HL-60/S4 (cell line): ENCODE results near the gene ALCAM.
"Not testable (repeated sequence)": the region's sequence is repeated elsewhere in the genome, so short reads cannot be mapped to it uniquely, and the experiment has no call there.

Source experiments
- in situ Hi-C: fragments of 300-500 bp; cut with MboI; formaldehyde crosslinking; loops from 2 replicates; pipeline ENCODE4 v1.14.3; 2022; ENCODE audit warnings: low sequenced_read_pairs

ALCAM gene

DNA sequence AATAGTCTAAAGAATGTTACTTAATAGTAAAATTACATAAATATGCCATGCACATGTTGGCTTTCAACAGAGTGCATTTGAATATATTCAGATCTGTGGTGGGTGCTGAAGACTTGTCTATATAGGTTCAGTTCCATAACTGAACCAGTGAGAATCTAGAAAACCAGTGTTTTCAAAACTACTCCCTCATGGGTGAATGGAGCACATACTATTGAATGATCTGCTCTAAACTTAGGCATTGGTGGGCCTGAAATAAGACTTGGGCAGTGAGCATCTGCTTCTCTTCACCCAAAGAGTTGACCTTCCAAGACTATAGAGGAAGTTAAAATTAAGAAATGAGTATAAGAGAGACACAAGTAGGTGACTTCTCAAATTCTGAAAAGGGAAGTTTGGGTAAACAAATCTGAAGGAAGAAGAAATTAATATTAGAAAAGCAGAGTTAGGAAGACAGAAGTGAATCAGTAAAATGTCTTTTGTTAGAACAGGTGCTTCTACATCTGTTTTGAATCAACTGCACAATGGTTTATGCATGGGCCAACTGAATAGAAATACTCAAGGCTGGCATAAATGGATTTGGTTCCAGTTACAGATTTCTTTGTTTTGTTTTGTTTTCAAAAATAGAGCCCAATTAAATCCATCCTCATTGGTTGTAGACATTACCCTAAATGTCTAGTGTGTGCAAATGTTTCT is 19.3 kb downstream of the ALCAM start:
- in situ Hi-C loops, result no loop called here

DNA sequence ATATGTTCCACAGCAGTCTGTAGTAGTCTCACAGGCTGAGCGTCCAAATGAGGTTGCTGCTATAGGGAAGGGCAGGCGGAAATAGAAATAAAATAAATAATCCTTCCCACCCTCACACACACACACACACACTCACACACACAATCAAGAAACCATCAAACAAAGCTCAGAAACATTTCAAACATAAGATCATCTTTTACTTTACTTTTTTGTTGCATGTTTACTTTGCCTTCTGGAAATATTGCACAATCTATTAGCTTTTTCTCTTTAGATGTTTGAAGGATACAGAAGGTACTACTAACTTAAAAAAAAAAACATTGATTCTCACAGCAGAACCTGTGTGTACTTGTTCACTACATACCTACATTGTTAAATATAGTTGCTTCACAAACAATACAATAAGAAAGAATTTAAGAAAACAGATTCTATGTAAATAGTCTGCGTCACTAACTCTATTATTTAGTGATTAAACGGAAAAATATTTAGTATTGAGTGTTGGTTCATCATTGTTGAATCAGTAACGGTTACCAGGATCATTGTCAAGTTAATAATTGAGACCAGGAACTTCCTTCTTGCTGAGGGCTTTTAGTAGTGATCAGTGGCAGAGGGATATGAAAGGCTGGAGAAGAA is 20.5 kb downstream of the ALCAM start:
- in situ Hi-C loops, result no loop called here

DNA sequence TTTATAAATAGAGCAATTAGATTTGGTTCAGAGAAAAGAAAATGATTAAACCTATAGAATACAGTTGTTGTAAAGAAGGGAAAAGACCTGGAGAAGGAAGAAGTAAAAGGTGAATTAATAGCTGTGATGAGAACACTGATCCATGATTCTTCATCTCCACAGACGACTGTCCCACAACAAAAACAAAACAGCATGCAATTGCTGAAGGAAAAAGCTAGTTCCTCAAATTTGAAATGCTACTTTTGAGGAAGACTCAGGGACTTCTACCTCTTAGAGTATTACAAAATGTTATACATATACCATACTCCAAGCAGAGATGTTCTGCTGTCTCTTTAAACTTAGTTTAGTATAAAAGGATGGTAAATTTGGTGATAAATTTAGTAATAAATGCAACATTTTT is 21.5 kb downstream of the ALCAM start:
- in situ Hi-C loops, result no loop called here

DNA sequence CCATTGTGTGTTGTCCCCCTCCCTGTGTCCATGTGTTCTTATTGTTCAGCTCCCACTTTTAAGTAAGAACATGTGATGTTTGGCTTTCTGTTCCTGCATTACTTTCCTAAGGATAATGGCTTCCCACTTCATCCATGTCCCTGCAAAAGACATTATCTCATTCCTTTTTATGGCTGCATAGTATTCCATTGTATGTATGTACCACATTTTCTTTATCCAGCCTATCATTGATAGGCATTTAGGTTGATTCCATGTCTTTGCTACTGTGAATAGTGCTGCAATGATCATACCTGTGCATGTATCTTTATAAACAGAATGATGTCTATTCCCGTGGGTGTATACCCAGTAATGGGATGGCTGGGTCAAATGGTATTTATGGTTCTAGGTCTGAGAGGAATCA is 23.1 kb downstream of the ALCAM start:
- in situ Hi-C loops, result not testable (repeated sequence)

DNA sequence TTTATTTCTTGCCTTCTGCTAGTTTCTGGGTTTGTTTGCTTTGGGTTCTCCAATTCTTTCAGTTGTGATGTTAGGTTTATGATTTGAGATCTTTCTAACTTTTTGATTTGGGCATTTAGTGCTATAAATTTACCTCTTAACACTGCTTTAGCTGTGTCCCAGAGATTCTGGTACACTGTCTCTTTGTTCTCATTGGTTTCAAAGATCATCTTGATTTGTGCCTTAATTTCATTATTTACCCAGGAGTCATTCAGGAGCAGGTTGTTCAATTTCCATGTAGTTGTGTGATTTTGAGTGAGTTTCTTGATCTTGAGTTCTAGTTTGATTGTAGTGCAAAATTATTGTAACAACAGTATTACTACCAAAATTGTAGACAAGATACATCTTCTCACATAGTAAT is 25.9 kb downstream of the ALCAM start:
- in situ Hi-C loops, result not testable (repeated sequence)

DNA sequence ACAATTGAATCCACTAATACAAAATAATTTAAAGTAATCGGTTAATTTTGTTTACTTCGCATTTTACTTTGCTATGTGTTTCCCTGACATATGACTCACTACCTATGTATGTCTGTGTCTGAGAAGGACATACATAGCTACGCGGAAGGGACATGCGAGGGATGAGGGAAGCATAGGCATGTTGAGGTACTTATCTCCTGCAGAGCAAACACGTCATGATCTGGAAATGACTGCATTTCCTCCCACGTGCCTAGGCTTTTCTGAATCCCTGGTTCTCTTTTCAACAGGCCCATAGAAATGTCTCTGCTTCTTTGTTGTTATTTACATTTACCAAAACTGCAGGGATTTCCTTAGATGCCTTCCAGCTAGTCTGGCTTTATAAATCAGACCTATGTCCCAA is 27.5 kb downstream of the ALCAM start:
- in situ Hi-C loops, result no loop called here

DNA sequence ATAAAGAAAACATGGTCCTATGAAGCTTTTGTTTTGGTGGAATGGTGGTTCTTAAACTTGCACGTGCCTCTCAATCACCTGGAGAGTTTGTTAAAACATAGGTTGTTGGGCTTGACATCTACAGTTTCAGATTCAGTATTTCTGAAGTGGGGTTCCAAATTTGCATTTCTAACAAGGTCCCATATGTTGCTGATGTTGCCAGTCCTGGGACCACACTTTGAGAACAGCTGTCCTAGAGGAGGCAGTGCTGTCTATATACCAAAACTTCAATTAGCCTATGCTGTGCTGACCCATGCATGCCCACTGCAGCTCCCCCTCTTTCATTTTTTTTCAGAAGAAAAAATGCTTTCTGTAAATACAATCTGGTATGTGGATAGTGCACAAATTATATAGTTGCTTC is 31.3 kb downstream of the ALCAM start:
- in situ Hi-C loops, result no loop called here

DNA sequence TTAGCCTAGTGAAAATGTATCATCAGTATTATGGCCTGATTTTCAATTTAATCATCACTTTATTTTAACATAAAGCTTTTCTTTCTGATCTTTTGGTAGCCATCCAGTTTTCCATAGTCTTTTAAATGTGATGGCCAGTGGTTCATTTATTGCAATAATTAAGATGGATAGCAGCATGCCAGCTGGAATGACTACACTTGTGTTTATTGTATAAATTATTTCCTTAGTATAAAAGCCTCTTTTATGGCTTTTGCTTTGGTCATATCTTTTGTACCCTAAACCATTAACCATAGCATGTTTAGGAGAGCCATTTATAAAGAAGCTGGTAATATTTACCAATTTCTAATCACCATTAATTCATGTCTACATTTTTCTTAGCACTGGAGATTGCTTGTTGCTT is 31.7 kb downstream of the ALCAM start:
- in situ Hi-C loops, result no loop called here

DNA sequence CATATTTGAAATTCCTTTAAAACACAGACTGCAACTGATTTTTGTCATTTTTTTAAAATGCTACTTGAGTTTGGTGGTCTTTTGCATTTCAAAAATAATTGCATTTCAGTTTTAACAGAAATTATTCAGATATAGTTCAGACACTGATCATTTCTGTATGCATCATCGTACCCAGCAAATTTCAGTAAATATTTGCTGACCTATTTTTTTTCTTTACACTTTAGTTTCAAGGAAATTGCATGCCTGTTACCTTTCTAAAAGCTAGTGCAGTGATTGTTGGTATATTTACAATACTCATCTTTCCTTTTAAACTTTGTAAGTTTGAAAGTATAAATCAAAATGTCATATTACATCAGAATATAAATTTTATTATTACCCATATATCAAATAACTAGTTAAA is 32.4 kb downstream of the ALCAM start:
- in situ Hi-C loops, result no loop called here

DNA sequence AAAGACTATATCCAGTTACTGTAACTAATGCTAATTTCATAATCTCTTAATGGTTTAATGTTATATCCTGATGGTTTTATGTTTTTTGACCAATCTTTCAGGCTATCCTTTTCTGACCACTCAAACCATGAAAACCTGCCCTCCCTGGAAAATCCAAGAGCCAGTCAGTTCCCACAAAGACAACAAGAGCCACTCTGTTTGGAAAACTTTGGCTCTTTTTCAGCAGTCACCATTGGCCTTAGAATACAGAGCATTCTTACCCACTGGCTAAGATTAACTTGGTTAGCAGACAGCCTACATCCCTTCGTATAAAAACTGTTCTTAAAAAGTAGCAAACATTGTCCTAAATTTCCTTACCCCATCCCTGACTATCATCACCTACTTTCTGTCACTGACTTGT is 32.9 kb downstream of the ALCAM start:
- in situ Hi-C loops, result no loop called here

DNA sequence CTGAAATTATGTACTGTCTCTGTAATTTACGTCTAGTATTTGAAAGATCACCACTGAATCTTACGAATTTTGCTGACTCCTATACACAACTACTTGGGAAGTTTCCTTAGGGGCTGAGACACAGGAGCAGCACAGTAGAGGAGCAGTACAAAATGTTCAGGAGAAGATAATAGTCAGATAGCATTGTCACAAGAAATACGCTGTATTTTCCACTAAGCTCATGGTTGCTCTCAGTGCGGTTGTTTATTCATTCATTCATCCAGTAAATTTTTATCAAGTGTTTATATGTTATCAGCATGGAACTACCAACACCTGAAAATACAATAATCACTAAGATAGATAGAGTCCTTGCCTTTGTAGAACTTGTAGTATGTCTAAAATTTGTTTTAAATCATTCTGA is 34.5 kb downstream of the ALCAM start:
- in situ Hi-C loops, result no loop called here

DNA sequence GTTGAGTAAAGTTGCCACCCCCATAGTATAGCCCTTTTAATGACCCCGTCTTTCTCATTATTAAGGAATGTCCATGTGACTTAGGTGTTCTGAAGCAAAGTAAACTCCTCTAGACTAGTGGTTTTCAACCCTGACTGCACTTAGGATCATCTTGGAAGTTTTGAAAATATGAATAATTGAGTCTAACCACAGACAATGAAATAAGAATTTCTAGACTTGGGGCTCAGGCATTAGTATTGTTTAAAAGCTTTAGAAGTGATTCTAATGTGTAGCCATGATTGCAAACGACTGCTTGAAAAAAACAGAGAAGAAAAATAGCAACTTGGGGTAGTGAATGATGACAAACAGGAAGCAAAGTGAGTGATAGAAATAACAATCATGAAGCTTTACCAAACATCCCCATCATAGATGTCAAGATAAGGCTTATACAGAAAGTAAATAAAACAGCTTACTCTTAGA is 35.0 kb downstream of the ALCAM start:
- in situ Hi-C loops, result no loop called here

DNA sequence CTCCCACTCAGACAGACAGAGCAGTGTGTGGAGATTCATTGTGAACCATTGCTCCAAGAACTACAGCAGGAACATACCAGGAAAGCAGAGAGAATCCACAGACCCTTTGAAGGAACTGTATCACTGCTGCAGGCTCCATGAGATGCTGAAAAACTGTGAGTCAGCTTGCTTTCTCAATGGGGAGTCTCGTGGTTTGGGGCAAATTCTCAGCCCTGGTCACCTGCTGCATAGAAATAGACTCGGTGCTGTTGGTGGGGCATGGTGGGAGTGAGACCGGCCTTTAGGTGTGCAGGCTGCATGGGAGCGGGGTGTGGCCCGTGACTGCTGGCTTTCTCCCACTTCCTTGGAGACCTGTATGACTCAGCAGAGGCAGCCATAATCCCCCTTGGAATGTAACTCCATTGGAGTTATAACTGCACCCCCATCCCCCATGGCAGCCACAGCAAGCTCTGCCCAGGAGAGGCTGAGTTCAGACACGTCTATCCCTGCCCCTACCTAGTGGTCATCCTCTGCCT is 35.6 kb downstream of the ALCAM start:
- in situ Hi-C loops, result no loop called here

DNA sequence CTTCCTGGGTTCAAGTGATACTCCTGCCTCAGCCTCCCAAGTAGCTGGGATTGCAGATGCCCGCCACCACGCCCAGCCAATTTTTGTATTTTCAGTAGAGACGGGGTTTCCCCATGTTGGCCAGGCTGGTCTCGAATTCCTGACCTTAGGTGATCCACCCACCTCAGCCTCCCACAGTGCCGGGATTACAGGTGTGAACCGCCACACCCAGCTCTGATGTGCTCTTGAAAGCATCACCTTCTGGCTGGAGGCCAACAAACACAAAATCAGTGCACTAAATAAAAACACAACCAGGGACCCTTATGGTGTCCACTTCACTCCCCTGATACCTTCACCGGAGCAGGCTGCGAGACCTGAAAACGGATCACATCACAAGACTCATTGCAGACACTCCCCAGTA is 36.3 kb downstream of the ALCAM start:
- in situ Hi-C loops, result not testable (repeated sequence)

DNA sequence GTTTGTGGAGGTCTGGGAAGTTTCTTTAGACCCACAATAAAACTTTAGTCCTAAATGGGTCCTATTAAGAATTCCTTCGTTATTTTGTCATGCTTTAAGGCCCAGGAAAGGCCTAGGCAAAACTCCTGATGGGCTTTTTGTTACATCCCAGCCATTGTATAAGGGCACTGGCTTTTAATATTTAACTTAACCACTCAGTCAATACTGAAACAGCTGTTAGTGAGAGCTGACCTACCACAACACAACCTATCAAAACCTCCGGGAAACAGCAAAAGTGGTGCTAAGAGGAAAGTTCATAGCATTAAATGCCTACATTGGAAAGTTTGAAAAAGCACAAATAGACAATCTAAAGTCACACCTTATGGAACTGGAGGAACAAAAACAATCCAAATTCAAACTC is 39.6 kb downstream of the ALCAM start:
- in situ Hi-C loops, result no loop called here

DNA sequence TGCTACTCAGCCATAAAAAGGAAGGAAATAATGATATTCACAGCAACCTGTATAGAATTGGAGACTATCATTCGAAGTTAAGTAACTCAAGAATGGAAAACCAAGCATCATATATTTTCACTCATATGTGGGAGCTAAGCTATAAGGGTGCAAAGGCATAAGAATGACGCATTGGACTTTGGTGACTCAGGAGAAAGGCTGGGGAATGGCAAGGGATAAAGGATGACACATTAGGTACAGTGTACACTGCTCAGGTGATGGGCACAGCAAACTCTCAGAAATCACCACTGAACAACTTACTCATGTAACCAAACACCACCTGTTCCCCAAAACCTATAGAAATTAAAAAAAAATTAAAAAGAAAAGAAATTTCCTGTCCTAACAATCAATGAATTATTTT is 42.7 kb downstream of the ALCAM start:
- in situ Hi-C loops, result no loop called here

DNA sequence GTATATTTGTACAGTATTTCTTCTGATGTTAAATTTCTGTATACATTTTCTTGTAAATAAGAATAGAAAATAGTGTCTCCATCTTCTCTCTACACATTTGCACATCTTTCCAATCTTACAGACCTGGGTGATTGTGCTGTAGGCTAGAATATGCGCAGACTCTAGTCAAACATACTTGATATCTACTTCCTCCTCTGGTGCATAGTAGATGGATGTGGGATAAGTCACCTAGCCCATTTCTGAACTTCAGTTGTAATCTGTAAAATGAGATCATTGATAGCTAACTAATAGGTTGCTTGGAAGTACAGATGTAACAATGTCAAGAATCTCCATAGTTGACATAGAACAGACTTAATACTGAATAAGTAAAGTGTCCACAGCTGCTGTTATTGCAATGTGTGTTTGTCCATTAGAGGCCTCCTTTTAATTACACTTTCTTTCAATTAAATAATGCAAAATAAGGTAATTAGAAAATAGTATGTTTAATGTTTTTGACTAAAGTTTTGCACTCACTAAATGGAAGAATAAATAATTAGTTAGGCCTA is 46.7 kb downstream of the ALCAM start:
- in situ Hi-C loops, result no loop called here

DNA sequence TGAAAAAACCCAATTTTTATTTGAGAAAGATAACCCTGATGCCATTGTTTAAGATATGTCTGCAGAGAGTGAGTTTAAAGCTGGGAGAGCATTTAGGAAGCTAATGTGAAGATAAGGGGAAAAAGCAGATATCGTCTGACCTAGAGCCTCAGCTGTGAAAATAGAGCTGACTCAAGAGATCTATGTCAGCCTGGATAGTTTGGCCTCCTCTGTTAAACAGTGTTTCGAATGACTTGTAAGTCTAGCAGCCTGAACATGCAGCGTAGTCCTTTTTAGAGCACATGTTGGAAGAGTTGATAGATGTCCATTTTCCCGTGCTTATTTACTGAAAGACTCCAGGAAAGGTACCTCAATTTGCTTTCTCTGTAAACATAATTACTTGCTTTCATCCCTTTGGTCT is 48.1 kb downstream of the ALCAM start:
- in situ Hi-C loops, result no loop called here

DNA sequence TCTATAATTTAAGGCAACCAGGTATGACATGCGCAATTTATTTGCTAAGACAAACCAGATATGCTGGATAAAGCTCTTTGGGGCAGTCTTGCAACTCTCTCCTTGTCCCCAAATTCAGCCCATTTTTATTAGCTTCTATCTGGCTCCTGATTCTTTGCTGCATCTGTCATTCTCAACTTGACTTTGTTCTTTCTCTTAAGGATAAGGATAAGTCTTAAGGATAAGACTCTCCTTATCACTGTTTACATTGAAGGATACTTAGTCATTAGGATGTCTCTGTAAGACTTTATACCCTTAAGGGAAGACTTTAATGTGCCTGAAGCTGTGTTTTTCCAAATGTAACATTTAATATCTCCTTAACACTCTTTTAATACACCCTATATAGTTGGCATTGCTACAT is 49.2 kb downstream of the ALCAM start:
- in situ Hi-C loops, result no loop called here

DNA sequence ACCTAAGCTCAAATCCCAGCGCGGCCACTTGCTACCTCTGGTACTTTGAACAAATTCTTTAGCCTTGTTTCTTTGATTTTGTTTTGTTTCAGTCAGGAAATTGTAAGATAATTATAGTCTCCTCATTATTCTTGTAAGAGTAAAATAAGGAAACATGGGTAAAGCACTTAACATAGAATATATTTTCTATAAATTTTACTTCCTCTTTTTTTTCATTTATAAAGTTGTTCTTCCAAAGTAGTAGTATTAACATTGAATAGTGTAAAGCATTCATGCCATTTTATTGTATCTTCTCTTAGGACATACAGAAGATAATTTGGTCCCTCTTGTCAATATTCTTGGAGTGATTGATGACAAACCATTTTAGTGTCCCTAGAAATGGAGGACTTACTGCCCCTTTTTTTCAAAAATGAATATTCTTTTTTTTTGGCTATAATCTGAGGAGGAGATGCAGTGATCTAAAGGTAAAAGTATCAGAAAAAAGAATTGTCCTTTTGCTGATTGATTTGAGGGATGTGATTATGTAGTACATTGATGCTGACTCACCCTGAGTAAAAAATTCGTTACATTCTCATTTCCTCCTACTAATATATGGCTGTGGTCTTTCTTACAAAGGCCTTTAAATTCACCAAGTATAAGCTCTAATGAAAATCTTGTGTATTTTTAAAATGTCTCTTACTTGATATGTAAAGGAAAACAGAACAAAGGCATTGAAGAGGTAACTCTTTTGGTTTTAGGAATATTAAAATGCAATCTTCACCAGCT is 51.0 kb downstream of the ALCAM start:
- in situ Hi-C loops, result no loop called here

DNA sequence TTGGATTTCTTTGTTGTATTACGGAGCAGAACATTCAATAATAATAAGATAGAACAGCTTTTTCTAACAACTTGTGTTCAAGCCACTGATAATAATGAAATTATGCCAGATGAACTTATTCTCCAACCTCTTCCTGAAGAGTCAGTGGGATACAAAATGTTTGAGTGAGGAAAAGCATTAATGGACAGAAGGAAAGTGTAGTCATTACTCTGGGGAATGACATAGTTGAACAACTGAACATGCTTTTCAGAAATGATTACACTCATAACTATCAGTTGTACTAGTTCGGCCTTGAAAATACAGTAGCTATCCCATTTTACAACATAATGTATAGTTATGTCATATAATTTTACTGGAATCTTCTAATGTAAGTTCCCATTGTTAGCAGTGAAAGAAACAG is 55.9 kb downstream of the ALCAM start:
- in situ Hi-C loops, result no loop called here

DNA sequence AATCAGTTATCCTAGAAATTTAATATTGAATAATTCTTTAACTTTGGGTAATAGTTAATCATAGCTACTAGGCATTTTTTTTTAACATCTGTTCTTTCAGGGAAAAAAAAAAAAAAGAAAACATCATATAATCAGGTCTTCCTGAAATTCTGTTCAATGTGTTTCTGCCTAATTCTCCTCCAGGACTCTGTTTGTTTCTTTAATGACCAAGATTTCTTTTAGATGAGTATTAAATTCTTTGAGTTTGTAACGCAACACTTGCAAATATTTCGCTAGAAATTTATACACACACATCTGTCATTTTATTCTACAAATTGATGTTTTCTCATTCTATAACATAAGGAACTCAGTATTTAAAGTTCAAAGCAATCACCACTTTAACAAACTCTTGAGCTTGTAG is 56.7 kb downstream of the ALCAM start:
- in situ Hi-C loops, result no loop called here
